HG02610 (cell line): ENCODE measurements around the gene WDR64.
"Not testable (repeated sequence)": the region's sequence is repeated elsewhere in the genome, so short reads cannot be mapped to it uniquely, and the experiment has no call there.

ENCODE experiments used
- ATAC-seq: cut with Tn5 transposase; IDR thresholded peaks from one replicate; pipeline ENCODE4 v1.9.1; 2021; ENCODE audit warnings: mild to moderate bottlenecking, moderate library complexity; ENCODE audit not compliant: unreplicated experiment

The WDR64 gene

GRCh38 chr1:241730031-241730430 is 78.0 kb downstream of the WDR64 start:
- no peak for ATAC-seq

DNA sequence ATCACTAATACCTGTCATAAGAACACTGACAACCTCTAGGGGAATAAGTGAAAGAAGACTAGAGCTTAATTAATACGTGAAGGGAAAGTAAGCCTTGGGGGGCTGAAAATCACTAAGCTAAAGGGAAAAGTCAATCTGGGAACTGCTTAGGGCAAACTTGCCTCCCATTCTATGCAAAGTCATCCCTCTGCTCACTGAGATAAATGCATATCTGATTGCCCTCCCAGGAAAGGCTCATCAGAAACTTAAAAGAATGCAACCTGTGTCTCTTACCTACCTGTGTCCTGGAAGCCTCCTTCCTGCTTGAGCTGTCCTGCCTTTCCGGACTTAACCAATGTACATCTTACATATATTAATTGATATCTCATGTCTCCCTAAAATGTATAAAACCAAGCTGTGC is 81.8 kb downstream of the WDR64 start:
- no peak for ATAC-seq

- ATAC-seq, result no peak
Measured at GRCh38 chr1:241734533-241734932, 82.5 kb downstream of the WDR64 start.

DNA sequence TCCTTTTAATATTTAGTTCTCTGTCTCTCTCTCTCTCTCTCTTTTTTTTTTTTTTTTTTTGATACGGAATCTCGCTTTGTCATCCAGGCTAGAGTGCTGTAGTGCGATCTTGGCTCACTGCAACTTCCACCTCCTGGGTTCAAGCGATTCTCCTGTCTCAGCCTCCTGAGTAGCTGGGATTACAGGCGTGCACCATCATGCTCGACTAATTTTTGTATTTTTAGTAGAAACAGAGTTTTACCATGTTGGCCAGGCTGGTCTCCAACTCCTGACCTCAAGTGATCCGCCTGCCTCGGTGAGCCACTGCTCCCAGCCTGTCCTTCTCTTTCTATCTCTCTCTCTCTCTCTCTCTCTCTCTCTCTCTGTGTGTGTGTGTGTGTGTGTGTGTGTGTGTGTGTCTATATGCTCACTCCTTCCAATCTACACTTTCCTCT is 83.4 kb downstream of the WDR64 start:
- not testable (repeated sequence) for ATAC-seq

DNA sequence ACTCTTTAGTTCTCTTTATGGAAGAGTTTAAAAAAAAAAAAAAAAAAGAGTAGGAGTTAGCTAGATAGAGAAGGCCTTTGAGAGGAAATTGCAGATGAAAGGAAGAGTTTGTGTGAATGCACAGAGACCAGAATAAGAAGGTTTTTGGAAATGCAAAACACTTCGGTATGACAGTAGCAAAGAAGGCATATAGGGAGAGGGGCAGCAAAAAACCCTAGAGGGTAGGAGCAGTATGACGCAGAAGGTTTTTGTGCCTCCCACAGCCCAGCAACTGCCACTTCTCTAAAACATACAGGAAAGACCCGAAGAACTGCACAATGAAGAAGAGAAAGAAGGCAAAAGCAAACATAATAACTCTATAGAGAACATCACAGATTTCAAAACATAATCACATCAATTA is 84.3 kb downstream of the WDR64 start:
- no peak for ATAC-seq

GRCh38 chr1:241738284-241739078 is 86.4 kb downstream of the WDR64 start:
- no peak for ATAC-seq

- ATAC-seq, result no peak
Measured at GRCh38 chr1:241742084-241742483, 90.0 kb downstream of the WDR64 start.

DNA sequence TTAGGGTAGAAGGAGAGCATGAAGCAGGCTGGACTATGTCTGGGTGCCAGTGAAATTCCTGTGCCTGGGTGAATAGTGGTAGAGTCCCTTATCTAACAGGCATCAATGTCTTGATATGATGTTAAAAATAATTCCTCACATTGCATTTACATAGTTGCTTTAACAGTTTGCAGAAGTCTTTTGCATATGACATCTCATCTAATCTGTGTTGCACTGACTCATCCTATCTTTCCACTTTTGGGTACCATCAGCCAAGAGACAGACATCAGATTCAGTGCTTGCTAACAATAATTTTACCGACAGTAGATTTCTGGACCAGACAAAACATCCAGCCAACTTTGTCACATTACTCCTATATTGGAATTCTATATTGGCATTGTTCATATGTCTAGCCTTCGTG is 92.5 kb downstream of the WDR64 start:
- no peak for ATAC-seq

DNA sequence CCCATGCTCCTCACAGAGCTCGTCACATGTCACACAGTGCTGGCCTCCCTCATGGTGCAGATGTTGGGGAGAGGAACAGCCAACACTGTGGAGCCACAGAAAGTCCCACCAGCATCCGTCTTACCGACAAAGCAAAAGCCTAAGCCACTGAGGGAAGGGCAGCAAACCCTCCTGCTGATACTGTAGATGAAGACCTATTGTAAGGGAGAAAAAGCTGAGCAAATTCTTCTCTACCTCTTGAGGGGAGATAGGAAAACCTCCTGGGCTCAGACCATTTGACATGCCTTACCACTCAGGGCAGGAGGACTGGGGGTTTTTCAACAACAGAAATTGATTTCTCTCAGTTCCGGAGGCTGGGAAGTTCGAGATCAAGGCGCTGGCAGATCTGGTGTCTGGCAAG is 95.9 kb downstream of the WDR64 start:
- no peak for ATAC-seq

GRCh38 chr1:241749041-241749944 is 97.2 kb downstream of the WDR64 start:
- ATAC-seq, result no peak

DNA sequence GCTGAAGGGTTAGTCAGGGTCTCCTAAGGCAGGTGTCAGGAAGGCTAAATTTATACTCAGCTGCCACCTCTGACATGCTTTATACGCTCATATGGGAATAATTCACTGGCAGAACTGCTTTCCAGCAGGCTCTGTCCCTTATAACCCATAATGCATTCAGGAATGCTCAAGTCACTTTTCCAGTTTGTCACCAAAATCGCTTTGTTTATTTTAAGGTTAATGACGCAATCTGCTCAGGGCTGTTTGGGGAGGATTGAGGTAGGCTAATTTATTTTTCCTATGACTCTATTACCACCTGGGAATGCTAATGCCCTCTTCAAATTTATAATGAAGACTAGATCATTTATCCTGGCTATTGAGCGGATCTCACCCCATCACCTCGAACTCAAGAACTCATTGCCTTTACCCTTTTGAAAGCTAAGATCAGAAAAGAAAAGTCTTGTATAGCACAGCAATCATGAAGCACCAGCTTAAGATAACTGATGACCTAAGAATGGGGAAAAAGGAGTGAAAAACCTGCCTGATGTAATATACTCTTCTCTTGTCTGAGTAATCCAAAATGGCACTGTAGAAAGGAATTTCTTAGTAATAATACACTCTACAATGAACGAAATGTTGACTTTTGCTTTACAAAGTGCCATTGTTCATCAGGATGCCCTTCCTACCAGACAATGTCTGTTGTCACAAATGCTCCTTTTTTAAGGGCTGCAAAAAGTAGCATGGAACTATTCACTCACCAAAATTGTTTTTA is 98.0 kb downstream of the WDR64 start:
- no peak for ATAC-seq

DNA sequence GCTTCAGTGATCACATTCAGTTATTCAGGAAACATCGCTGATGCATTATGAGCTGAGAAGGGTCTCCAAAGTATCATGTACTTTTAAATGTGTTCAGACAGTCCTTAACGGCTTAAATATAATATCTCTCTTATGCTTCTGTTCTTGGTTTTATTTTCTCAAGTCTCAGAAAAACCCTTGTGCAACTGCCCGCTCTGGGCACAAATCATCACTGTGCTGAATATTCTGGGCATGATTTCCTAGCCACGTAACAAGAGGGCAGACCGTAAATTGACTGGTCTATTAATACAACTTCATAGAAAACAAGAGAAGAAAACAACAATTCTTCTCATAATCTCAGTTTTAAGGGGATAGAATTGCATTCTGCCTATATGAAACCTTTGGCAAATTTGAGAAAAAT is 99.4 kb downstream of the WDR64 start:
- ATAC-seq, result no peak

GRCh38 chr1:241762713-241763339 is 110.7 kb downstream of the WDR64 start:
- ATAC-seq, result no peak

DNA sequence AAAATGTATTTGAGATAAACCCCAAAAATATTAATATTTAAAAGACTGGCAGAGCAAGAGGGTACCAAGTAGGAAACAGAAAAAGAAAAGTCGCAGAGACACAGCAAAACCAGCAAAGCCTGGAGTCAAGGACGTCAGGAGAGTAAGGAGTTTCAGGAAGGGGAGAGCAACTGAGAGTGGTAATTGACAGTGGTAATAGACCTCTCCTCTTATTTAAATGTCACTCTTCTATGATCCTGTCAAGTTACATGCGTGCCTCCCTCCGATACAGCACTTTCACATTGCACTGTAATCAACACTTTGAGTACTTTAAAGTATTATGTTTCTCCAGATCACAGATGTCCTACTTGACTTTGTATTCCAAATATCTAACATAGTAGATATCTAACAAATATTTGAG is 113.3 kb downstream of the WDR64 start:
- ATAC-seq, result no peak

DNA sequence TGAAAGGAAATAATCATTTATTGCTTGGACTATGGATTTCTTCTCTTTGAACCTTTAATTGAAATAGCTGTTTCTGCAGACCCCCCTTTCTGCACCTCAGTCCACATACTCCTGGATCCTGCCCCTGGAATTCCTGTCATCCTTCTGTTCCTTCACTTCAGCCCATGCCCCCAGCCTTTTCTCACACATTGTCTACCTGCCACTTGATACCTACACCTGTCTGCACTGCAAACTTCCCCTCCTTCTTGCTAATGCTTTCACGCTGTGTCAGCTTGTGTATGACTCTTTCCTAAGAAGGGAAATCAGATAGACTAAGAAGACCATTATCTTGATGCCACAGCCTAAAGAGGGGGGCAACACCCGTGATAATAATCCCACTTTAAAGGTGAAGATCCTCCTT is 115.7 kb downstream of the WDR64 start:
- no peak for ATAC-seq

DNA sequence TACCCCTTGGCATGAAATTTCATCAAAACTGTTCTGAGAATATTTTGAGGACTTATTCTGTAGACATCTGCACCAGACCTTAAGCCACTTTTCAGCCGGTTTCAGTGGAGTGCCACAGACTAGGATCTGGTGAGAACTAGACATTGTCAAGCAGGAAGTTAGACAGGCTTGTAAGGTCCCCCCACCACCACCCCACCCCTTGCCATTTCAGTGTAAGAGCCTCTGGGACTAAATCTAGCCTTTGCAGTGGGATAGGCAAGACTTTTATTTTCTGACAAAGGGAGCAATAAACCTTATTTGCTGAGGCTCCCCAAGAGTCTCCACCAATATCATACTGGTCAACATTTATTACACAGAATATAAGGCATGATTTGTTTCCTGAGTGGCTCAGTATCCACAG is 118.0 kb downstream of the WDR64 start:
- ATAC-seq, result no peak

- ATAC-seq, result no peak
Measured at GRCh38 chr1:241771117-241771516, 119.0 kb downstream of the WDR64 start.

- ATAC-seq, result no peak
Measured at GRCh38 chr1:241772932-241773500, 120.9 kb downstream of the WDR64 start.

DNA sequence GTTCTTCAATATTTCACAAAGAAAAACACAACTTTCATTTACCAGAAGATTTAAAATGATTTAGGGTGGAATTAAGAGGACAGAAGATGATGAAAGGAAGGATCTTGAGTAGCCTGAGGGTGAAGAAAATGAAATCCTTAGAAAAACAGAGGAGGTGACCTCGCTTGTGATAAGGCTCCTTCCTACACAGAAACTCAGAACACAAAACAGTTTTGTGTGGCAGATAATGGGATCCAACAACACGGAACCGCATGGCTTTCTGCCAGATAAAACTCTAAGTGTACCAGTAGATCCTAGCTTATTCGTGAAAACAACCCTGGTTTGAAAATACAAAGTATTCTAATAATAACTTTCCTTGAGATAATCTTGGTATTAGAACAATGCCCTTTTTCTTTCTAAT is 121.9 kb downstream of the WDR64 start:
- ATAC-seq, result no peak

DNA sequence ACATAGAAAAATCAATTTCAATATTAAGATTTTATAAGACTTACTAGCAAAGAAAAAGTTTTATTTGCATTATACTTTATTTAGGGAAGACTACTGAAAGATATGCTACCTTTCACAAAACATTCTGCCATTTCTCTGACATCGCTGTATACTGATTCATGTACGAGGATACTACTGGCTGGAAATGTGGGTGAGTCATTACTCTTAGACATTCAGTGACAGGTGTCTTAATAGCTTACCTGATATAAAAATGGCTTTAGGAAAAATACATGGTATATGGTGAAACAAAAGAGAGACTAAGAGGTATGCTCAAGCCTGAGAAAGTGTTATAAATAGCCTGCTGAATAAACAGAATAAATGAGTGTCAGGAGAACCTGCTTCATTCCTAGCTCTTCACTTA is 122.9 kb downstream of the WDR64 start:
- no peak for ATAC-seq

GRCh38 chr1:241776911-241777310 is 124.8 kb downstream of the WDR64 start:
- ATAC-seq, result no peak
